Measurements from ENCODE around the gene DHODH.
"Not testable (repeated sequence)": the region's sequence is repeated elsewhere in the genome, so short reads cannot be mapped to it uniquely, and the experiment has no call there.

Gene DHODH

DNA sequence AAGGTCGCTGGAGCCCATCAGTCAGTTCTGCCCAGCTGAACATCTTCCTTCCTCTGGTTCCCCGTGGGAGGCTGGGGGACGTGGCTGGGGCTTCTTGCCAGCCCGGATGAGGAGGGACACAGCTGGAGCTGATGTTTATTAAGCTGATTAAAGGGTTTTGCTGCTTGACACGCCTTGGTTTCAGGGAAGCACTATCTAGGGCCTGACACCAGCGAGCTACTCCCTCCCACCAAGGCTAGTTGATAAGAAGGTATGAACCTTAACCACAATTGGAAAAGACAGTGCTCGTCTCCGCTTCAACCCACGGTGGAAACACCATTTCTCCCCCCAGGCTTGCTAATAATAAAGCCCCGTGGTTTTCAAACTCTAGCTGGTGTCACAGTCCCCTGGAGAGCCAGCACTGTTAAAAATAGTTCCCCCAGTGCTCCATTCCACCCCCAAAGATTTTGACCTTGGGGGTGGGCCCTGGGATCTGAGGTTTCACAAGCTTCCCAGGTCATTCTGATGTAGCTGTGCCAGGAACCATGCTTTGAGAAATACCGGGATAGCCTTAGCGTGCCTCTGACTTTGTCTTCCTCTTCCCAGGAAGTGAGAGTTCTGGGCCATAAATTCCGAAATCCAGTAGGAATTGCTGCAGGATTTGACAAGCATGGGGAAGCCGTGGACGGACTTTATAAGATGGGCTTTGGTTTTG is 5.5 kb downstream of the DHODH start:
- no peak for DNase-seq

- DNase-seq: no peak
Measured at GRCh38 chr16:72014675-72015074, 6.1 kb downstream of the DHODH start.

DNA sequence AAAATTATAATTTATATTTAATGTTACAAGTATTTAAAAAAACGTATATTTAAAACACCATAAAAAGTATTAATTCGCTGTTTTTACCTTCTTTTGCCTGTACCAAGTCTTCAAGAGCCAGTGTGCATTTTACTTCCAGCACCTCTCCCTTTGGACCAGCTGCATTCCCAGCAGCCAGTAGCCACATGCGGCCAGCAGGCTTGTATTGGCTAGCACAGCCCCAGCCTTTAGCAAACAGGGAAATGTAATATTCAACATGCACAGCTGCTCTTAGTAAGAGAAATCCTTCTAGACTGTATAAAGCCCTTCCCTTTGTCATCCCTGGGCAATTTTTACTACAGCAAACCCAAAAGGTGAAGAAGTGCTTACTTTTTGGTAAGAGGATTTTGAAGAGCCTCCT is 6.6 kb downstream of the DHODH start:
- no peak for DNase-seq

DNA sequence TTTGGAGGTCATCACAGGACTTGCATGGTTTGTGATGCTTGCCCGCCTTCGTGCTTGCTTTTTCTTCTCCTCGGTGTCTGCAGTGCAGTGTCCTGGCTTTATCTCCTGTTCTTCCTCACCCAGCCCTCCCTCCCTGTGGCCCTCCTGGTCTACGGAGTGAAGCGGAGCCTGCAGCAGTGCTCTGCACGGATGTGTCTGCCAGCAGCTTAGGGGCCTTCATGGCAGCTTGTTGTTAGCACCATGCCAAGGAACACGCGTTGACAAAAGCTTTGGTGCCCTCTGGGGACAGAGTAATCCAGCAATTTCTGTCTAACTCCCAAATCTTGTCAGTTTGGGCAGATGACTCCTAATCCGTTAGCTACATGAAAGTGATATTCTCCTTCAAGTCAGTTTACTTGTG is 9.9 kb downstream of the DHODH start:
- DNase-seq: no peak

DNA sequence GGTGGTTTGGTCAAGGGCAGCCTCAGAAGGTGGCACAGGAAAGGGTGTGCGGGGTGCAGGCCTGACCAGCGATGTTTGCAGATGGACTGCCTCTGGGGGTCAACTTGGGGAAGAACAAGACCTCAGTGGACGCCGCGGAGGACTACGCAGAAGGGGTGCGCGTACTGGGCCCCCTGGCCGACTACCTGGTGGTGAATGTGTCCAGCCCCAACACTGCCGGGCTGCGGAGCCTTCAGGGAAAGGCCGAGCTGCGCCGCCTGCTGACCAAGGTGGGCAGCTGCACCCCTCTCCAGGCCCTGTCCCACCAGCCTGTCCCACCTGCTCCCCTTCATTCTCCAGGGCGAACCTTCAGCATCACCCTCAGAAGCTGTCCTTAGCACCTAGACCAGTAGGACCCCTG is 12.5 kb downstream of the DHODH start:
- DNase-seq: peak; percentile 38

DNA sequence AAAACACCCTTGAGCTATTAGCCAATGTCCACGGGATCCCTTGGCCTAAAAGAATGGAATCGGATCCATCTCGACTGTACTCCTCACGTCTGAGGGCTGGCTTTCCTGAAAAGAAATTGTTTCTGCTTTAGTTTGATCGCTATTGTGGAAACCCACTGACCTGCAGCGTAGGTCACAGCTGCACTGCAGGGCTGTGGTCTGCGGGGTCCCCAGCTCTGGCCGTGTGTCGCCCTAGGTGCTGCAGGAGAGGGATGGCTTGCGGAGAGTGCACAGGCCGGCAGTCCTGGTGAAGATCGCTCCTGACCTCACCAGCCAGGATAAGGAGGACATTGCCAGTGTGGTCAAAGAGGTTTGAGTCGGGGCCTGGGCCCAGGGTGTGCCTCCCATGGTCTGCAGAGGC is 13.6 kb downstream of the DHODH start:
- no peak for DNase-seq

- DNase-seq: no peak
Measured at GRCh38 chr16:72023962-72024361, 15.4 kb downstream of the DHODH start.

DNA sequence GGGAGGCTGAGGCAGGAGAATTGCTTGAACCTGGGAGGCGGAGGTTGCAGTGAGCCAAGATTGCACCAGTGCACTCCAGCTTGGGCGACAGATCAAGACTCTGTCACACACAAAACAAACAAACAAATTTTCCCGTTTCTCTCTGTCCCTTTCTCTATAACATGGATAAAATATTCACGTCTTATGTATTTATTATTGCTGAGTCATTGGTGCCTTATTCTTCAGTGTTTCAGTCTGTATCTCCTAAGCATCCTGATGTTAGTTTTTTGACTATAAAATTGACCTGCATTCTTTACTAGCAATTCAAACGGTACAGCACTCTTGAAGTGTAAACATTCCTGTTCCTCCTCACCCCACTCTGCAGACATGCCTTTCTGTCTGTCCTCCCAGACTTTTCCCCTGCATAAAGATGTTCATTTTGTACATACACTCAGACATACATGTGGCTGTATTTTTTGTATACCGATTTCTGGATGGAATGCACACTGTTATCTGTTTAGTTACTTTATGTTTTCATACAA is 16.4 kb downstream of the DHODH start:
- DNase-seq: no peak

- DNase-seq: no peak
Measured at GRCh38 chr16:72025404-72026114, 17.0 kb downstream of the DHODH start.

- no peak for DNase-seq
Measured at GRCh38 chr16:72027669-72028378, 19.3 kb downstream of the DHODH start.

GRCh38 chr16:72029567-72030271 is 21.2 kb downstream of the DHODH start:
- no peak for DNase-seq

GRCh38 chr16:72033437-72033836 is 24.9 kb downstream of the DHODH start:
- DNase-seq: no peak

DNA sequence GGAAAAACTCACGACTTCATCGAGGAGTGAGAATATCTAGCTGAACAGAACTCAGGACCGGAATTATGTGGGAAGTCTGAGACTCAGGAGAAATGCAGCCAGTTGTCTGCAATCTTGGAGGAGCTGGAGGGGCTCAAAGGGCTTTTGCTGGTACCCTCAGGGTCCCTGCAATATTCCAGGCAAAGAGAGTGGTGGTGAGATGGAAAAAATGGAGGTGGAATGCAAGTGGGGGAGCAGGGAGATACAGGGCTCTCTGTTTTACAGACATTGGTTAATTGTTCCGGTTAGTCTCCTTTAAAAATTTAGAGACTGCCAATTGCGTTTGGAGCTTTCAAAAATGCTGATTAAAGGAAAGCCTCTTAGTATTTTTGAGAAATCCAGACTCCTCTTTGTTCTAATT is 27.6 kb downstream of the DHODH start:
- no peak for DNase-seq

DNA sequence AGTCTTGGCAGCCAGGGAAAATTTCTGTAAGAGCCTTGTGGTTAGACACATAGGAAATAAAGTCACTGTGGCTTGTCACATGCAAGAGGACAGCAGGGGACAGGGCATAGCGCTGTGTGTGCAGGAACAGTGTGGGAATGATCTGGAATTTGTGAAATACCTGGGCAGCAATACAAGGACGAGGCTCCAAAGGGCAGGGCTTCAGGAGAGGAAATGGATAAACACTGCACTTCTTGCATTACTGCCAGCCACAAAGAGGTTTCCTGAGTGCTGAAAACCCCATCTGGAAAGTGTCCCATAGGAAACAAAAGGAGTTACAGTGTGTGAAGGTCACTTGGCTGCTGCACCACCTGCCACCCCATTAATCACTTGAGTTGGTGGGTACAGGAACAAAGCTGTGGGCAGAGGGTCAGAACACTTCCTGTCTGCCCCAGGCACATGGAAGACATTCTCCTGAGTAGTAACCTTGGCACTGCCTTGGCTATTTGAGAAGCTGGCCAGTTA is 33.7 kb downstream of the DHODH start:
- no peak for DNase-seq

- DNase-seq: no peak
Measured at GRCh38 chr16:72043058-72043457, 34.5 kb downstream of the DHODH start.

GRCh38 chr16:72043539-72043938 is 35.0 kb downstream of the DHODH start:
- DNase-seq: no peak

- no peak for DNase-seq
Measured at GRCh38 chr16:72044296-72044695, 35.8 kb downstream of the DHODH start.

- DNase-seq: no peak
Measured at GRCh38 chr16:72044825-72045359, 36.3 kb downstream of the DHODH start.

DNA sequence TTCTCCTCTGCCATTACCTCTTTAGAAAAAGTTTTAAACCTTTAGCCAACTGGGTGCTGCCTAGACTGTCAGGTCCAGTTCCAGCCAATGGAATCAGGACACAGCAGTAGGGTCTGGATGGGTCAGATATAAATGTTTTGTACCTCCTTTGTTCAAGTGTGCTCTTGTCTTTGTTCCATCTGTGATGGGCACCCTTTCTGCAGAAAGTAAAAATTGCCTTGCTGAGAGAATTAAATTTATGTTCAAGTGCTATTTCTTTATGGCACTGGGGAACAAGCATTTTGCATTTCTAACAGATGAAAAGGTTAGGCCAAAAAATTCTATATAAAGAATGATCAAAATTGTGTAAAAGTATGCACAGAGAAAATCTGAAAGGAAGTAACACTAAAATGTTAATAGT is 40.6 kb downstream of the DHODH start:
- no peak for DNase-seq

DNA sequence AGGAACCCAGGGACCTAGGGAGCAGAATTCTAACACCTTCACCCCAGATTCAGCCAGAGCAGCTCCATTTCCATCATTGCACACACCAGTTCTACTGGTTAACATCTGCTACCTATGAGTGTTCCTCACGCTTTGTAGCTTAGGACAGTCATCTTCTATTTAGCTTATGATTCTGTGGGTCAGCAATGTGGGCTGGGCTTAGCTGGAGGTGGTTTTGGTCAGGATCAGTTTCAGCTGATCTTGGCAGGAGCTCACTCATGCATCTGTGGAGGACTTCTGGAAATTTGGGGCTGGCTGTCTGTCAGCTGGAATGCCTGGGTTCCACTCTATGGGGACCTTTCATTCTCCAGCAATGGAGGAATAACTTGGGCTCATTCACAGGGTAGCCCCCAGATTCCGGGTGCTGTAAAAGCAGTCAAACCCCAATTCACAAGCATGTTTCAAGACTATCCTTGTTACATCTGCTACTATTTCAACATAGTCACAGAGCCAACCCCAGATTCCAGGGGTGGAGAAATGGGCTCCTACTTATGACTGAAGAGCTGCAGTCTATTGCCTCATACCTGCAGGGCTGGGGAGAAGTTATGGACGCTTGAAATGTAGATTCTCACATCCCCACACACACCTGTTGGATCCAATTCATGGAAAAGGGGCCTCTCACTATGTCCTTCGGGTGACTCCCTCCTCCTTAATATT is 42.4 kb downstream of the DHODH start:
- no peak for DNase-seq

- DNase-seq: no peak
Measured at GRCh38 chr16:72051818-72052217, 43.3 kb downstream of the DHODH start.

DNA sequence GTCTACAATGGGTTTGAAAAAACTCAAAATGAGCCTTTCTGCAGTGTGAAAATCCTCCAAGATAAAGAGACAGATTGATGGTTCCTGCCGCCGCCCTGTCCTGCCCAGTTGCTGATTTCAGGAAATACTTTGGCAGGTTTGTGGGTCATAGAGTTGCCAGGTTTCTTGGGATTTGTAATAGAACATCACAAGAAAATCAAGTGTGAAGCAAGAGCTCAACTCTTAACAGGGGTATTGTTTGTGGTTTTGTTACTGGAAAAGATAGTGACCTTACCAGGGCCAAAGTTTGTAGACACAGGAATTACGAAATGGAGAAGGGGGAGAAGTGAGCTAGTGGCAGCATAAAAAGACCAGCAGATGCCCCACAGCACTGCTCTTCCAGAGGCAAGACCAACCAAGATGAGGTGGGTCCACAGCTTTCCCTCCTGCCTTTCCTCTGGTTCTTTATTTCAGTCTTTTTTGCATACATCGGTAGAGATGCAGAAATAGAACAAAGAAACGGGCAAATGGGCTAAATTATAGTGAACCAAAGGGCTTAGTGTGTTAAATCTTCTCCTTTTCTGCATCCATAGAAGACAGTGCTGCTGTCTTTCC is 45.8 kb downstream of the DHODH start, which contains the start of gene HP:
Gene HP (plus strand): TSS at position 252 of the 594 bp plus-strand sequence. CDS start 148 bp downstream, at position 400.
- not testable (repeated sequence) for DNase-seq

Data from 8988T (cell line).